Choroid plexus epithelial cell (primary cell): ENCODE measurements around the gene DVL1.

ENCODE experiments used
- DNase-seq: peaks from one replicate; pipeline ENCODE4 v3.0.0-alpha.2; 2010; ENCODE audit warnings: low read depth
- H3K4me3 ChIP-seq: 2 replicates; pipeline ENCODE4 v1.5.1; 2011; ENCODE audit warnings: low read depth, mild to moderate bottlenecking, control low read depth, low read length, moderate library complexity
- TF ChIP-seq, protein P1 (sequence below): conservative IDR thresholded peaks from 2 replicates; pipeline ENCODE4 v1.5.1; 2011; ENCODE audit warnings: low read depth, mild to moderate bottlenecking, control low read depth, inconsistent platforms, low read length, moderate library complexity

The DVL1 gene

GRCh38 chr1:1287288-1288110 is 61.7 kb downstream of the DVL1 start:
- DNase-seq = no peak
- TF ChIP-seq, protein P1, sequence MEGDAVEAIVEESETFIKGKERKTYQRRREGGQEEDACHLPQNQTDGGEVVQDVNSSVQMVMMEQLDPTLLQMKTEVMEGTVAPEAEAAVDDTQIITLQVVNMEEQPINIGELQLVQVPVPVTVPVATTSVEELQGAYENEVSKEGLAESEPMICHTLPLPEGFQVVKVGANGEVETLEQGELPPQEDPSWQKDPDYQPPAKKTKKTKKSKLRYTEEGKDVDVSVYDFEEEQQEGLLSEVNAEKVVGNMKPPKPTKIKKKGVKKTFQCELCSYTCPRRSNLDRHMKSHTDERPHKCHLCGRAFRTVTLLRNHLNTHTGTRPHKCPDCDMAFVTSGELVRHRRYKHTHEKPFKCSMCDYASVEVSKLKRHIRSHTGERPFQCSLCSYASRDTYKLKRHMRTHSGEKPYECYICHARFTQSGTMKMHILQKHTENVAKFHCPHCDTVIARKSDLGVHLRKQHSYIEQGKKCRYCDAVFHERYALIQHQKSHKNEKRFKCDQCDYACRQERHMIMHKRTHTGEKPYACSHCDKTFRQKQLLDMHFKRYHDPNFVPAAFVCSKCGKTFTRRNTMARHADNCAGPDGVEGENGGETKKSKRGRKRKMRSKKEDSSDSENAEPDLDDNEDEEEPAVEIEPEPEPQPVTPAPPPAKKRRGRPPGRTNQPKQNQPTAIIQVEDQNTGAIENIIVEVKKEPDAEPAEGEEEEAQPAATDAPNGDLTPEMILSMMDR = no peak
- no peak overlapping the region for H3K4me3 ChIP-seq

- no peak overlapping the region for H3K4me3 ChIP-seq
- TF ChIP-seq, protein P1 = no peak
- no peak for DNase-seq
Measured at GRCh38 chr1:1286313-1287261, 62.6 kb downstream of the DVL1 start.

GRCh38 chr1:1285611-1286311 is 63.5 kb downstream of the DVL1 start:
- TF ChIP-seq, protein P1 = no peak
- H3K4me3 ChIP-seq = no peak overlapping the region
- no peak for DNase-seq
